ENCODE results near the gene HAO1. TPM values are rescaled to one million over a fixed set of nuclear protein-coding genes. Genes with fewer than 3 reads are reported as not detected.

The HAO1 gene
- total RNA-seq, 1 donor from 2014 or later = not detected

DNA sequence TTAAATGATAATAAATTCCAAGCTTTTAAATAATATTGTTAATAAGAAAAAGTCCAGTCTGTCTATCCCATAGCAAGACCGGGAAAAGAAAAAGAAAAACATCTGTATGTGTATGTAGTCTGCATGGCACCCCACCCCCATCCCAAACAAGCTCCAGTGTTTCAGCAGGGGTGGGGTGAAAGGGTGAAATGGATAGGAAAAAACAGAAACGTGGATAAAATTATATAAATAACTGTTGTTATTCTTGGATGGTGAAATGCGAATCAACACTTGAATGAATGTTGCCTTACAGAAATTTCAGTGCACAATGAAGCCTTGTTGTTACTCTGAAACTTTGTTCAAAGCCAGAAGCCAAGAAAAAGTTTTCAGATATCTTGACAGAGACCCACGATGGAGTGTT lies 31.4 kb downstream of the HAO1 start:
- H3K4me1 Mint-ChIP-seq = no peaks in the 10 kb centered on the region
- DNase-seq = no peak
- no peaks in the 10 kb centered on the region for H3K9me3 Mint-ChIP-seq
- H3K4me3 Mint-ChIP-seq = no peak overlapping the region
- no peaks in the 10 kb centered on the region for H3K36me3 Mint-ChIP-seq (ENCODE audit: low read depth)
- no peaks in the 10 kb centered on the region for H3K27me3 Mint-ChIP-seq
- H3K27ac Mint-ChIP-seq = no peak overlapping the region
- intact Hi-C loops (cut with micrococcal nuclease) = no loop called here

DNA sequence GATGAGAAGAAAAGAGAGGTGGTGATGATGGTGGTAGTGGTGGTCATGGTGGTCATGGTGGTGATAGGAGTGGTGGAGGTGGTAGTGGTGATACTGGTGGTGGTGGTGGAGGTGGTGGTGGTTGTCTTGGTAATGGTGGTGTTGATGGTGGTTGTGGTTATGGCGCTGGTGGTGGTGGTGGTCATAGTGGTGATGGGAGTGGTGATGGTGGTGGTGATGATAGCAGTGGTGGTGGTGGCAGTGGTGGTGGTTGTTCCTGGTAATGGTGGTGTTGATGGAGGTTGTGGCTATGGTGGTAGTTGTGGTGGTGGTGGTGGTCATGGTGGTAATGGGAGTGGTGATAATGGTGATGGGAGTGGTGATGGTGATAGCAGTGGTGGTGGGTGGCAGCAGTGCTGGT lies 36.8 kb downstream of the HAO1 start:
- no peaks in the 10 kb centered on the region for H3K4me1 Mint-ChIP-seq
- no peaks in the 10 kb centered on the region for H3K36me3 Mint-ChIP-seq (ENCODE audit: low read depth)
- no peaks in the 10 kb centered on the region for H3K27me3 Mint-ChIP-seq
- no peak overlapping the region for H3K27ac Mint-ChIP-seq
- H3K4me3 Mint-ChIP-seq = no peak overlapping the region
- DNase-seq = no peak
- H3K9me3 Mint-ChIP-seq = no peaks in the 10 kb centered on the region
- intact Hi-C loops (cut with micrococcal nuclease) = no loop called here

DNA sequence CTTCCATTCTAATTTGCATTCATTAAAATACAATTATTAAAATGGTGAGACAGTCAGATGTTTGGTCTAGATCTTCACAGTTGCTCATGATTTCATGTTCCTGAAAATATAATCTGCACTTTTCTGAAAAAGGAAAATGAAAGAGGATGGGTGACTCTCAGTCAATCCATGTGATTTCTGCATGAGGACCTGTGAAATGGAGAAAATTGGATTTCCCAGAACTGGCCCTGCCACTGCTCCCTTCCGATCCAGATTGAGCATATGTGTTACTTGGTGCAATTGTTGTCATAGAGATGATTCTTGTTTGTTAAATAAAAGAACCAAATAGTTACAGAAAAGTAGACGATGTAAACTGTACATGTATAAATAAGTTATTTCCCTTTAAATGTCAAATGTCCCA lies 37.4 kb downstream of the HAO1 start:
- Mint-ChIP-seq H3K4me1 (no peaks in the 10 kb centered on the region), H3K4me3 (no peak overlapping the region), H3K9me3 (no peaks in the 10 kb centered on the region), H3K36me3 (ENCODE audit: low read depth) (no peaks in the 10 kb centered on the region), H3K27me3 (no peaks in the 10 kb centered on the region), H3K27ac (no peak overlapping the region)
- no peak for DNase-seq
- intact Hi-C loops (cut with micrococcal nuclease) = no loop called here

DNA sequence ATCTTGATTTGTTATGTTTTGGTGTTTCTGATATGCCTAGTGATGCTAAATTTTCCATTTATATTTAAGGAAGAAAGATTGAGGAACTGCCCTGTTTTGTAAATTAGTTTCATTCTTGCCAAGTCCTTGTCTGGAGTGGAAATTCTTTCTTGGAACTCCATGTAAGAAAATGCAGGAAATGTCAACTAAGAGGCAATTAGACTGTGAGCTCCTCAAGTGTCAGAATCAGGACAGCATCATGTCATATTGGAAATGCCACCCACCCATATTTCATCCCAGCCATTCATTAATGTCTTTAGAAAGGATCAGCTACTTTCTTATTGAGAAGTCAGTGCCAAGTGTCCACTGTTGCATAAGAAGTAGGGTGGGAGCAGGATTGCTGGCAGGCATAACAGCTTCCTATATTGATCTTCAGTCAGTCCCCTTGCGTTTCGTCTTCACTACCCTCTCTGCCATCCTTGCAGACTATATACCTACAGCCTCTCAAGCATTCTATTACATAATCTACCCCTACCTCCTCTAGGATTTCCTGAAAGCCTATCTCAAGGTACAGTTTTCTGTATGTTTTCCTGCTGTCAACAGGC lies 42.4 kb downstream of the HAO1 start:
- H3K4me3 Mint-ChIP-seq = no peak overlapping the region
- no peak for DNase-seq
- H3K27me3 Mint-ChIP-seq = no peaks in the 10 kb centered on the region
- no peak overlapping the region for H3K27ac Mint-ChIP-seq
- no peaks in the 10 kb centered on the region for H3K4me1 Mint-ChIP-seq
- intact Hi-C loops (cut with micrococcal nuclease) = no loop called here
- H3K9me3 Mint-ChIP-seq = no peaks in the 10 kb centered on the region
- H3K36me3 Mint-ChIP-seq (ENCODE audit: low read depth) = no peaks in the 10 kb centered on the region

DNA sequence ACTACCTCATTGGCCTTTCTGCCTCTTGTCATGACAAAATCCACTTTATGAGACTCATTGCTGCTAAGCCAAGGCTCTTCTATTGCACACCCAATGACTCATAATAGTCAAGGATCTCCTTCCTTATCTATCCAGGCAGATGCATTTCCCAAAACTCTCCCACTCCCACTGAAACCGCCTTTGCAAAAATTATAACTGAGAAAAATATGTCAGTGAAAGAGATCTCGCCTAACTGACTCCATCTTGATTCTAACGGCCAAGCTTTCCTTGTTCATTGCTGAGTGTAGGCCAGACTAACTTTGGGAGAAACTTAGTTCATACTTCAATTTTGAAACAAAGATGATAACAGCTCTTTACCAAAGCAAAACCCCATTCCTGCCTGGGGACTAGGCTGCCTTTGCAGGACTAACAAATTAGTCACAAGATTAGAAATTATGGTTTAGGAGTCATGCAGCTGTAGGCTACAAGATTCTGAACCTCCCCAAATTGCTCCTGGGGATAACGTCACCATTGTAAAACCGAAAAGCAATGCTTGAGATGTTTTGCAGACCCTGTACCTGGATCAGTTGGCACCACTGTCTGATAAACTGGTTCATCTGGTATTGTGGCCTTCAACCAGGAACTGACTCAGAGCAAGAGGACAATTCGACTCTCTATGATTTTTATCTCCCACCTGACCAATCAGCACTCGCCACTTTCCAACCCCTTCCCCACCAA lies 47.1 kb downstream of the HAO1 start:
- Mint-ChIP-seq H3K9me3 (no peaks in the 10 kb centered on the region), H3K27ac (no peak overlapping the region), H3K4me3 (no peak overlapping the region), H3K36me3 (ENCODE audit: low read depth) (no peaks in the 10 kb centered on the region), H3K4me1 (no peaks in the 10 kb centered on the region), H3K27me3 (no peaks in the 10 kb centered on the region)
- intact Hi-C loops (cut with micrococcal nuclease) = no loop called here
- DNase-seq = no peak

DNA sequence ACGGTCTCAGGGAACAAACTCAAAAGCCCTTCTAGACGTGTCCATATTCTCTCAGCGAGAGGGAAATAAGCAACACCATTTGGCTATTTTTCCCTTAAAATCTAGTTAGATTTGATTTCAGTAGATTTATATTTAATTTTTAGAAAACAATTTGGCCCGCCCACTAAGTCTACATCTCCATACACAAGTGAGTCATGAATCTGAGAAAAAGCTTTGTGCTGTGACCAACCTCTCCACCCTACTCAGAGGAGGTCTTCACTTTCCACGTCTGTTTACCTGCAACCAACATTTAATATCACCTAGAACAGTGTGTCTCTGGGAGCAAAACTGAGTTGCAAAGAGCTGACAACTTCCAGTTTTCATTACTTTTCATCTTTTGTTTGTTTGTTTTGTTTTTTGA lies 48.6 kb downstream of the HAO1 start:
- Mint-ChIP-seq H3K9me3 (no peaks in the 10 kb centered on the region), H3K4me3 (no peak overlapping the region), H3K36me3 (ENCODE audit: low read depth) (no peaks in the 10 kb centered on the region), H3K27me3 (no peaks in the 10 kb centered on the region), H3K4me1 (no peaks in the 10 kb centered on the region), H3K27ac (no peak overlapping the region)
- DNase-seq = no peak
- intact Hi-C loops (cut with micrococcal nuclease) = no loop called here

DNA sequence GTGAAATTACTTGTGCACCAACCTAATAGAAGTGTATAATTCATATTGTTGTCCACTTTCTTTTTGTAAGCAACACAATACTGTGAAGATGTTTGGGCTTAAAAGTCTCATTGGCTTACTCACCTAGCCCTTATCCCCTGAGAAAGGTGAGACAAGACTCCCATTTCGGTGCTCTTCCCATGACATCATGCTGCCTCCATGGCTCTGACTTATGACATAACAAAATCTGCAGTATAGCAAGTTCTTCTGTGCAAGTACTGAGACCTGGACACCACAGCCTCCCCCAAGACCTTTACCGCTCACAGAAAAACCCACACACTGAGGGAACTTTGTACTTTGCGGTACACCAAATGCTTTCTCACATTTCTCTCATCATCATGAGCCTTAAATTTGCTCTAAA lies 50.5 kb downstream of the HAO1 start:
- intact Hi-C loops (cut with micrococcal nuclease) = no loop called here
- Mint-ChIP-seq H3K27me3 (no peaks in the 10 kb centered on the region), H3K9me3 (no peaks in the 10 kb centered on the region), H3K4me3 (no peak overlapping the region), H3K27ac (no peak overlapping the region), H3K4me1 (no peaks in the 10 kb centered on the region), H3K36me3 (ENCODE audit: low read depth) (no peaks in the 10 kb centered on the region)
- DNase-seq = no peak

DNA sequence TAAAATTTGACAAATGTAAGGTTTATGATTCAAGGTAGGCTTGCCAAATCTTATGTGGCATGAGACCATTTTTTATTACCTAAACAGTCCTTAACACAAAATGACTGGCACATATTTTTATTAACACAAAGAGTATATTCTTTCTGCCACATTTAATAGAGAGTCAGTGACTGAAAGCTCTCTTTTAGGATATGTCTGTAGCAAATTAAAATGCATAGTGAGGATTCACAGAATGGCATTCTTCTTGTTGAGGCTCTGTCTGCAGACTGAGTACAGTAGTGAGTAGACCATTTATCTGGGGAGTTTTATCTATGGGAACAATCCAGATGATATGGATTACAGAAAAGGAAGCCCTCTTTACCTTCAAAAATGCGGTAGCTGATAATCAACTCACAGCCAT lies 56.5 kb downstream of the HAO1 start:
- peaks cover 2% of the 10 kb centered on the region for H3K4me1 Mint-ChIP-seq
- intact Hi-C loops (cut with micrococcal nuclease) = no loop called here
- H3K4me3 Mint-ChIP-seq = no peak overlapping the region
- H3K27me3 Mint-ChIP-seq = no peaks in the 10 kb centered on the region
- H3K27ac Mint-ChIP-seq = no peak overlapping the region
- DNase-seq = no peak
- H3K36me3 Mint-ChIP-seq (ENCODE audit: low read depth) = no peaks in the 10 kb centered on the region
- H3K9me3 Mint-ChIP-seq = no peaks in the 10 kb centered on the region

DNA sequence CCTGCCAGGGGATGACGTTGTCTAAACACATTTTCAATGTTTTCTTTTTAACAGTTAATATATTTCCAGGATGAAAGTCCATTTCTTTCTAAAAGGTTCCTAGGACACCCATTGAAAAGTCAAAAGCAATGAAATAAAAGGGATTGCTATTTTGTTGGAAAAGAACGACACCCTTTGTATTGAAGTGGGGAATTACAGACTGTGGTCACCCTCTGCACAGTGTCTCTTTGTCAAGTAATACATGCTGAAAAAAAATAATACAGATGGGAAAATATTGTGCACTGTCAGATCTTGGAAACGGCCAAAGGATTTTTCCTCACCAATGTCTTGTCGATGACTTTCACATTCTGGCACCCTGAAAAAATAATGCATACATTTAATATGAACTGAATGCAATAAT lies 56.9 kb downstream of the HAO1 start:
- Mint-ChIP-seq H3K36me3 (ENCODE audit: low read depth) (no peaks in the 10 kb centered on the region), H3K27ac (no peak overlapping the region), H3K9me3 (no peaks in the 10 kb centered on the region), H3K27me3 (no peaks in the 10 kb centered on the region), H3K4me3 (no peak overlapping the region), H3K4me1 (peaks cover 2% of the 10 kb centered on the region)
- no peak for DNase-seq
- intact Hi-C loops (cut with micrococcal nuclease) = no loop called here

DNA sequence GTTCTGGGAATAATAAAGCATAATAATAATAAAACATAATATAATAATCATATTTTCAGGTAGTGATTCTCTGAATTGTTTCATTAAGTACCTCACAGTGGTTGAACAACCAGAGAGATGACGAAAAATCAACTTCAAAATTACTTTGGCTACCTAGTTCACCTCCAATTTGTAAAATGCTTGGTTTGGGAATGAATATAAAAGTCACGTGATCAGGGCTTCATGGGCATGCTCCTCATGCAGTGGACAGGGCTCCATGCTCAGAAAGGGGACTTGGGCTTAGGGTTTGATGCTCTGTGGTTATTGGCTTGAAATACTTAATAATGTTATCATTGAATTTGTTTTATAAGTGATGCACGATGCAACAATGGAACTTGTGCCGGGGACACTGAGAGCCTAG lies 58.2 kb downstream of the HAO1 start:
- DNase-seq = no peak
- no peaks in the 10 kb centered on the region for H3K9me3 Mint-ChIP-seq
- no peak overlapping the region for H3K27ac Mint-ChIP-seq
- no peaks in the 10 kb centered on the region for H3K36me3 Mint-ChIP-seq (ENCODE audit: low read depth)
- intact Hi-C loops (cut with micrococcal nuclease) = no loop called here
- no peak overlapping the region for H3K4me3 Mint-ChIP-seq
- H3K27me3 Mint-ChIP-seq = no peaks in the 10 kb centered on the region
- H3K4me1 Mint-ChIP-seq = peaks cover 2% of the 10 kb centered on the region

DNA sequence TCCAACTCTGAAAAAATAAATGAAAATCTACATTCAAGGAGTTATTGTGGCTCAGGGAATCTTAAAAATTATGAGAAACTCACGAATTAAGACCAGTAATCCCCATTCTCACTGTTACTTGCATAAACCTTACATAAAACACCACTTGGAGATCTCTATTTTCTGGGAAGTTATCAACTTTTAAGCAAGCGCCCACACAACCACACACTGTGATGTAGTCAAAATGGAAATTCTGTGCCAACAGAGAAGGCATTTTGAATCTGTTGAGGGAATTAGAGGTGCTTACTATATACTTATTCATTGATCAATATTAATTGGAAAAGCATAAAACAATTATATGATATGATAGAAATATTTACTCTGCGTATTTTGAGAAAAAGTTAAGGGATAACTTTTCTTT lies 58.7 kb downstream of the HAO1 start:
- Mint-ChIP-seq H3K4me3 (no peak overlapping the region), H3K27me3 (no peaks in the 10 kb centered on the region), H3K4me1 (peaks cover 2% of the 10 kb centered on the region), H3K27ac (no peak overlapping the region), H3K36me3 (ENCODE audit: low read depth) (no peaks in the 10 kb centered on the region), H3K9me3 (no peaks in the 10 kb centered on the region)
- intact Hi-C loops (cut with micrococcal nuclease) = no loop called here
- no peak for DNase-seq

DNA sequence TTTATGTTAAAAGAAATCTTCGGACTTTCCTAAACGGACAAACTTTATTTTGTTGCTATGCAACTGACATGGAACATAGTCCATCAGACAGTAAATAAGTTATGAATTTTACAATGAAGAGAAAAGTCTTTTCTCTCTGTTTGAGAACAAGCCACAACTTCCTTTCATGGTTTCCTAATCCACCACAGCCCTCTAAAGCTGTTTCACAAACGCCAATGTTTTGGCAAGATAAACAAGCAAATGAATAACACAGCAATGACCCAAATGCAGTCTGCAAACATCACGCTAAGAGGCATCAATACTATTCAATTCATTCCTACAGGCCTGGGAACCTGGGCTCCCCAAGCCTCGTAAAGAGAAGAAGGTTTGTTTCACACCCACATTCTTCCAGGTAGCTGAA lies 60.4 kb downstream of the HAO1 start:
- intact Hi-C loops (cut with micrococcal nuclease) = no loop called here
- H3K27me3 Mint-ChIP-seq = no peaks in the 10 kb centered on the region
- H3K36me3 Mint-ChIP-seq (ENCODE audit: low read depth) = no peaks in the 10 kb centered on the region
- peaks cover 2% of the 10 kb centered on the region for H3K4me1 Mint-ChIP-seq
- H3K9me3 Mint-ChIP-seq = no peaks in the 10 kb centered on the region
- H3K4me3 Mint-ChIP-seq = no peak overlapping the region
- no peak for DNase-seq
- H3K27ac Mint-ChIP-seq = no peak overlapping the region

DNA sequence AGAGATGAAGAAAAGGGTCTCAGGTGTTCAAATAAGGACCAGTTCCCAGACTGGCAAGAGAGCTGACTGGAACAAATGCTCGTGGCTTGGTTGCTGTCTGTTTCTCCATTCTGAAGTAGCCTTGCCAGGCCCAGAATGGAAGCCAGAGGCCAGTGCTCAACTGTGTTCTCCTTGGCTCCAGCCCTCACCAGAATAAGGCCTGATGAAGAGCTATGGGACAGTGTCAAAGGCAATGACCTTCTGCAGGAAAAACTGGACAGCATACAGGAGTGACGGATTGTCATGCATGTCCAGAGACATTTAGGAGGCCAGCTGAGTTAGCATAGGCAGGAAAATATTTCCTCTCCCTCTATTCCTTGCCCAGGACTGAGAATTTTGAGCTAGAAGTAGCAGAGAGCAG lies 72.2 kb downstream of the HAO1 start:
- no peaks in the 10 kb centered on the region for H3K27me3 Mint-ChIP-seq
- DNase-seq = no peak
- intact Hi-C loops (cut with micrococcal nuclease) = no loop called here
- H3K27ac Mint-ChIP-seq = no peak overlapping the region
- H3K9me3 Mint-ChIP-seq = no peaks in the 10 kb centered on the region
- no peaks in the 10 kb centered on the region for H3K36me3 Mint-ChIP-seq (ENCODE audit: low read depth)
- H3K4me3 Mint-ChIP-seq = no peak overlapping the region
- H3K4me1 Mint-ChIP-seq = no peaks in the 10 kb centered on the region

DNA sequence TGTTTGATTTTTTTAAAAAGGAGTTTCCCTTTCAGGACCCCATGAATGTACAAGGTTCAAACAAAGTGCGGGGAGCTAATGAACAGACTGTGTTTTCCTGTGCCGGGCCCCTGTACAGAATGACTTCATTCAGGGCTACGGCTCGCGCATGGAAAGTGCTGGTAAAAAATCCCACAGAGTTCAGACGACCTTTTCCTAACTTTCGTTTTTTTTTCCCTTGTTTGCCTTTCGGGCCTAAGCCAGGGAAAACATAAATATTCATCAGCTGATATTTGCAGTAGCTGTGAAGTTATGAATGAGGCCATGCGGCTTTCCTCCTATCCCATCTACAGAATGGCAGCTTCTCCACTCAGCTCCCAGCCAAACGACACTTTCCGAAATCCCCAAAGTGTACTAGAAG lies 74.0 kb downstream of the HAO1 start:
- no peak overlapping the region for H3K27ac Mint-ChIP-seq
- intact Hi-C loops (cut with micrococcal nuclease) = no loop called here
- no peaks in the 10 kb centered on the region for H3K27me3 Mint-ChIP-seq

DNA sequence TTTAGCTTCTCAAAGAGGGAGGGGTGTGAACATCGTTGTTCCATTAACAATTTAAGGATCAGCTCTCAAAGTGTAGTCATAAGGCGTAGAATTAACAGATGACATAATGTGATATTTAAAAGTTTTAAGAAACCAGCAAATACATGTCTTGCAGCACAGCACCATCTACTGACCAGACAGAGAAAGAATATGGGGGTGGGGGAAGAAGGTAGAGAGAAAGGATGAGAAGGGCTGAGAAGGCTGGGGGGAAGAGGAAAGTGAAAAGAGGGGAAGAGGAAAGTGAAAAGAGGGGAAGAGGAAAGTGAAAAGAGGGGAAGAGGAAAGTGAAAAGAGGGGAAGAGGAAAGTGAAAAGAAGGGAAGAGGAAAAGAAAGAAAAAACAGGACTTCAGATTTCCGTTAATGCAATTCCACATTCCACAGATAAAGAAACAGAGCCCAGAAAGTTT lies 80.9 kb downstream of the HAO1 start:
- H3K9me3 Mint-ChIP-seq = no peaks in the 10 kb centered on the region
- H3K27ac Mint-ChIP-seq = no peak overlapping the region
- intact Hi-C loops (cut with micrococcal nuclease) = loop anchor here (5.0 kb wide), 2 partner anchors 1032 to 1092 kb away; partner anchors contain the start of gene BMP2
- no peak overlapping the region for H3K4me3 Mint-ChIP-seq
- H3K36me3 Mint-ChIP-seq (ENCODE audit: low read depth) = no peaks in the 10 kb centered on the region
- H3K4me1 Mint-ChIP-seq = no peaks in the 10 kb centered on the region
- no peaks in the 10 kb centered on the region for H3K27me3 Mint-ChIP-seq
- peak; percentile 59 for DNase-seq

More for the DNA sequence above, 74.0 kb downstream of the HAO1 start:
- Mint-ChIP-seq H3K4me3 (no peak overlapping the region), H3K4me1 (no peaks in the 10 kb centered on the region), H3K9me3 (no peaks in the 10 kb centered on the region), H3K36me3 (ENCODE audit: low read depth) (no peaks in the 10 kb centered on the region)
- no peak for DNase-seq
